KG1 (cell line): ENCODE results near the gene CD80.

ENCODE experiments used
- DNase-seq: peaks from one replicate; lab custom pipeline; 2025; lab: John Stamatoyannopoulos, UW

CD80 gene

DNA sequence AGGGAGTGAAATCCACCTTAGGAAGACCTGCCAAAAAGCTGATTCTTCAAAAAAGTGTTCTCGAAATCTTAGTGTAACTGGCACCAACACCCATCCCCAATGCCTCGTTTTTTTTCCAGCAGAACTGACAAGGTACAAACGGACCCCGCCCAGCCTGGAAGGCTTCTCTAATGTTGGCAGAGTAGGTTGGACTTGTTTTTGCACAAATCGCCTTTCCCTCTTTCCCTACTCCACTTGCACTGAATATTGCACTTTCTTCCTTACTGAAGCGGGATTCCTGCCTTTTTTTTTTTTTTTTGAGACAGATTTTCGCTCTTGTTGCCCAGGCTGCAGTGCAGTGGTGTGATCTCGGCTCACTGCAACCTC, 61.6 kb downstream of the CD80 start:
- DNase-seq, result no peak

DNA sequence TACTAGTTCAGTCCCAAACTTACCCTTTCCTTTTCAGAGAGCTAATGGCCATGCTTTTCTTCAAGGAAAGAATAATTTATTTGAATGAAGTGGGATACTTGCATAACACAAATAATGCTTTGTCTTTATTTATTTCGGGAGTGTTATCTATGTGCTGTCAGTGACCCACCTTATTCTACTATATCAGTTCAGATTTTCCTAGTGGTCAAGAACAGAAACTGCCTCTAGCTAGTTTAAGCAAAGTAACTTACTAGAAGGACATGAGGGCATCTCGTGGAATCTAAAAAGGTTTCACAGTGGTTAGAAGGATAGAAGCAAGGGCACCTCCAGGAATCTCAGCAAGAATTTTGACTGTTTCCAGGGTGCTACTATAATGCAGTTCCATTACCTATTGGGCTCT, 64.8 kb downstream of the CD80 start:
- no peak for DNase-seq

DNA sequence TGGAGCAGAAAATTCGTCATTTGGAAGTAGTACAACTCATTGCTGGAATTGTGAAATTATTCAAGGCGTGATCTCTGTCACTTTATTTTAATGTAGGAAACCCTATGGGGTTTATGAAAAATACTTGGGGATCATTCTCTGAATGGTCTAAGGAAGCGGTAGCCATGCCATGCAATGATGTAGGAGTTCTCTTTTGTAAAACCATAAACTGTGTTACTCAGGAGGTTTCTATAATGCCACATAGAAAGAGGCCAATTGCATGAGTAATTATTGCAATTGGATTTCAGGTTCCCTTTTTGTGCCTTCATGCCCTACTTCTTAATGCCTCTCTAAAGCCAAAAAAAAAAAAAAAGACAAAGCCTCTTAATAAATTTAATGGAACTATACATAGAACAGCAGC, 66.6 kb downstream of the CD80 start:
- DNase-seq, result no peak

DNA sequence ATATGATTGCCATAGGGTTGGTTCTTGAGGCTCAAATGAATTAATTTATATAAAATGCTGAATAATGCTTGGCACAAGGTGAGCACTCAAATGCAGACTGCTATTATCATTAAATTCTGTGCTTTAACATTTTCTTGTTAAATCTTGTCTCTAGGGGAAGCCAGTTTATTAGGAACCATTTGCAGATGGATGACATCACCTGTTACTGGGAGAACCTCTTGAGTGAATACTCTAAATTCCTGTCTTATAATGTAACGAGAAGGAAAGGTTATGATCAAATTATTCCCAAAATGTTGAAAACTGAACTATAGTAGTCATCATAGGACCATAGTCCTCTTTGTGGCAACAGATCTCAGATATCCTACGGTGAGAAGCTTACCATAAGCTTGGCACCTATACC, 67.3 kb downstream of the CD80 start:
- no peak for DNase-seq

DNA sequence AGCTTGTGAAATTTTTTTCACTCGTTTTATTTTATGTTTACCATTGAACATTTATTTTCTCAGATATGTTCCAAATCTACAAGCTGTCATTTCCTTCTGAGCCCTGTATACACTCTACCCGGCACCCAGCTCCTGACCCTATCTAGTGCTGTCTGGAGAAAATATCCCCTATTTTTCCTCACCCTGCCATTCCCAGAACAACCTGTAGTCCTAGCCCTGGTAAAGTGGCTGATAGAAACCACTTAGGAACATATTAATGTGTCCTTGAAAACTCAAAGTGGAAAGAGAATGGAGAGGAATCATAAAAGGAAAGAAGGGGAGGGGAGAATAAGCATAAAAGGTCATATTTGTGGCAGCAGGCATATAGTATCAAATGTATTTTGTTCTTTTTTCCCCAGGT, 69.3 kb downstream of the CD80 start:
- DNase-seq, result no peak

DNA sequence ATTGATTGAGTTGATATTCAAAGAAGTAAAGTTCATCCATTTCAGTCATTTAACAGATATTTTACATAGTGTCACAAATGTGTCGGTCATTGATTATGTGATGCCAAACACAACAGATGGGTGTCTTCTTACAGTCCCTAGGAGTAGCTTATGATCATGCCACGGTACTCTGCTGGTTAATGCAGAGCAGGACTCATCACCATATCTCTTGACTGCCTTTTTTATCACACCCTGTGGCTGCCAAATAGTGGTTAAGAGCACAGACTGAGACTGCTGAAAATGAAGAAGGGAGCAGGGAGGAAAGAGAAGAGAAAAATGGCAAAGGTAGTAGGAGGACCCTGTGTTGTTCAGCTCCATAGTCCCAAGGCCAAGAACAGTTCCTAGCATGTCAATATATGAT, 73.9 kb downstream of the CD80 start:
- no peak for DNase-seq

DNA sequence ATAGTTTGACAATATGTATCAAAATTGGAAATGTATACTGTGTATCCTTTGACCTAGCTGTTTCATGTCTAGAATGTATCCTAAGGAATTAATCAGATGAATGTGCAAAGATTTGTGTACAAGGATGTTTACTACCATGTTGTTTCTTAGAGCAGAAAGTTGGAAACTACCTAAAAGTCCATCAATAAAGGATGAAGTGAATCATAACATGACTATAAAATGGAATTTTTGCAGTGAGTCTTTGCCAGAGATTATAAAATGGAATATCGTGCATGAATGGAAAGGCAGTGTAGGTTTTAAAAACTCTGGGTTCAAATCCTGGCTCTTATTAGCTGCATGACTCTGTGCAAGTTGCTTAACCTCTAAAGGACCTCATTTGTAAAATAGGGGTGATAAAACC, 76.3 kb downstream of the CD80 start:
- DNase-seq, result no peak

DNA sequence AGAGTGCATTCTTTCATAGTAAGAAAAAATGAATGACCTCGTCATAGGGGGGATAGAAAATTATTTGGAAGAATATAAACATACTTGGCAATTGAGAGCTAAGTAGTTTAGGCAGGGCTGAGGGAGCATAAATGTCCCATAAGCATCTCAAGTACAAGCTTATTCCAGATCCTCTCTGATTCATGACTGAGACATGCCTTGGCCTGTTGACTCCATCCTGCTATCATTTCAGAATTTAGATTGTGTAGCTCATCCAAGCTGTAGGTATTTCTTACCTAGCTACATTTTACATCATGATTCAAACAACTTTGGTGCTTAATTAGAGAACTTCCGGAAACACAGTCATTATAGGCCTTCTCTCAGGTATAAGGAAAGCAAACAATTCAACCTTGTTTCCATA, 78.3 kb downstream of the CD80 start:
- DNase-seq, result no peak
